Fibroblast of lung (primary cell): ENCODE data around the gene MYOM3. TPM values are rescaled to one million over a fixed set of nuclear protein-coding genes. Genes with fewer than 3 reads are reported as not detected.

ENCODE experiments used
- DNase-seq, 2 donors: peaks; one replicate each; pipeline versions ENCODE4 v3.0.0 to v3.0.0-alpha.2; 2010; ENCODE audit warnings: low read depth in 2 of 2
- H2AFZ ChIP-seq: 2 replicates; pipeline ENCODE4 v1.5.1; 2012; ENCODE audit warnings: low read length, control low read depth, inconsistent platforms
- H3K27ac ChIP-seq: 2 replicates; pipeline ENCODE4 v1.5.1; 2011; ENCODE audit warnings: low read length, control low read depth; ENCODE audit not compliant: insufficient read depth
- H3K27me3 ChIP-seq: 2 replicates; pipeline ENCODE4 v1.5.1; 2011; ENCODE audit warnings: mild to moderate bottlenecking, low read length; ENCODE audit not compliant: control insufficient read depth, insufficient read depth
- H3K36me3 ChIP-seq: 2 replicates; pipeline ENCODE4 v1.5.1; 2011; ENCODE audit warnings: low read length; ENCODE audit not compliant: control insufficient read depth, insufficient read depth
- H3K4me1 ChIP-seq: 2 replicates; pipeline ENCODE4 v1.5.1; 2011; ENCODE audit warnings: low read length; ENCODE audit not compliant: control insufficient read depth, insufficient read depth; ENCODE audit errors: extremely low read depth
- H3K4me2 ChIP-seq: 2 replicates; pipeline ENCODE4 v1.5.1; 2011; ENCODE audit warnings: low read length, control low read depth; ENCODE audit not compliant: insufficient read depth; ENCODE audit errors: extremely low read depth
- H3K4me3 ChIP-seq, 4 experiments: fragments of 200-600 bp in 1 of 4; sonication (generic) in 1 of 4; replicated peaks in 1 of 4; 2 replicates each; pipeline ENCODE4 v1.5.1; 2011 to 2016; ENCODE audit warnings: low read length in 4 of 4, low read depth in 3 of 4, mild to moderate bottlenecking in 3 of 4, control low read depth in 2 of 4, inconsistent platforms in 1 of 4, mixed read lengths in 1 of 4; ENCODE audit not compliant: insufficient read depth in 1 of 4; ENCODE audit errors: control extremely low read depth in 1 of 4
- H3K79me2 ChIP-seq: 2 replicates; pipeline ENCODE4 v1.5.1; 2012; ENCODE audit warnings: mild to moderate bottlenecking, low read length, inconsistent platforms; ENCODE audit not compliant: control insufficient read depth, insufficient read depth
- H3K9ac ChIP-seq: 2 replicates; pipeline ENCODE4 v1.5.1; 2011; ENCODE audit warnings: mild to moderate bottlenecking, low read length, control low read depth; ENCODE audit not compliant: insufficient read depth
- H3K9me3 ChIP-seq: 2 replicates; pipeline ENCODE4 v1.5.1; 2012; ENCODE audit warnings: low read depth, low read length; ENCODE audit not compliant: control insufficient read depth, insufficient read depth
- H4K20me1 ChIP-seq: 2 replicates; pipeline ENCODE4 v1.5.1; 2011; ENCODE audit warnings: low read length; ENCODE audit not compliant: control insufficient read depth, insufficient read depth; ENCODE audit errors: extremely low read depth
- CTCF ChIP-seq, 2 donors: IDR thresholded peaks in 1 of 2; conservative IDR thresholded peaks in 1 of 2; 1 replicate in 1 of 2; 2 replicates in 1 of 2; pipeline ENCODE4 v1.5.1; 2011 to 2012; ENCODE audit warnings: low read length in 2 of 2, control low read depth in 1 of 2, inconsistent platforms in 1 of 2, low read depth in 1 of 2, mild to moderate bottlenecking in 1 of 2
- EZH2 ChIP-seq: IDR thresholded peaks from 2 replicates; pipeline ENCODE4 v1.5.1; 2012; ENCODE audit warnings: low read length, control low read depth, mild to moderate bottlenecking; ENCODE audit errors: missing control alignments
- polyA plus RNA-seq, 2 donors: library from polyadenylated mRNA; depleted of rRNA in 1 of 2; stranded (reverse) in 1 of 2; unstranded in 1 of 2; fragments of >200 nt; gene quantifications; 2 replicates each; pipeline ENCODE4 v1.2.1, GENCODE V29; 2011 to 2012; ENCODE audit warnings: missing spikeins in 1 of 2
- total RNA-seq: library from RNA; depleted of rRNA; stranded (reverse); fragments of >200 nt; gene quantifications from 2 replicates; pipeline ENCODE4 v1.2.1, GENCODE V29; 2014

MYOM3 gene
- total and polyA plus RNA-seq, 2 donors (not counting 1 experiment from before 2014, with no cell fraction given) = not detected

GRCh38 chr1:24075590-24075854, 36.4 kb downstream of the MYOM3 start:
- no peak overlapping the region for H3K9ac ChIP-seq
- no peaks in the 10 kb centered on the region for H3K36me3 ChIP-seq
- H3K27me3 ChIP-seq = peaks cover 5% of the 10 kb centered on the region
- H3K4me1 ChIP-seq = no peaks in the 10 kb centered on the region
- H3K4me3 ChIP-seq = no peak overlapping the region
- TF ChIP-seq EZH2 (no peak), CTCF (conservative IDR thresholded peaks at IDR 0.05 in 1 of 2, IDR thresholded peaks at IDR 0.05 in 1 of 2; ENCODE audit: low read depth in 1 of 2, low read length in 2 of 2) (no peak)
- H3K4me2 ChIP-seq = no peak overlapping the region
- H3K79me2 ChIP-seq = no peaks in the 10 kb centered on the region
- DNase-seq = no peak
- H2AFZ ChIP-seq = no peak overlapping the region
- H3K9me3 ChIP-seq = no peaks in the 10 kb centered on the region
- no peak overlapping the region for H3K27ac ChIP-seq
- no peaks in the 10 kb centered on the region for H4K20me1 ChIP-seq

GRCh38 chr1:24074817-24075589, 36.9 kb downstream of the MYOM3 start:
- H4K20me1 ChIP-seq = no peaks in the 10 kb centered on the region
- H3K27ac ChIP-seq = no peak overlapping the region
- H3K4me1 ChIP-seq = no peaks in the 10 kb centered on the region
- H3K36me3 ChIP-seq = no peaks in the 10 kb centered on the region
- H3K27me3 ChIP-seq = peaks cover 2% of the 10 kb centered on the region
- no peaks in the 10 kb centered on the region for H3K9me3 ChIP-seq
- no peak overlapping the region for H3K9ac ChIP-seq
- no peak overlapping the region for H3K4me3 ChIP-seq
- no peaks in the 10 kb centered on the region for H3K79me2 ChIP-seq
- H3K4me2 ChIP-seq = no peak overlapping the region
- H2AFZ ChIP-seq = no peak overlapping the region
- no peak for DNase-seq
- TF ChIP-seq EZH2 = no peak

DNA sequence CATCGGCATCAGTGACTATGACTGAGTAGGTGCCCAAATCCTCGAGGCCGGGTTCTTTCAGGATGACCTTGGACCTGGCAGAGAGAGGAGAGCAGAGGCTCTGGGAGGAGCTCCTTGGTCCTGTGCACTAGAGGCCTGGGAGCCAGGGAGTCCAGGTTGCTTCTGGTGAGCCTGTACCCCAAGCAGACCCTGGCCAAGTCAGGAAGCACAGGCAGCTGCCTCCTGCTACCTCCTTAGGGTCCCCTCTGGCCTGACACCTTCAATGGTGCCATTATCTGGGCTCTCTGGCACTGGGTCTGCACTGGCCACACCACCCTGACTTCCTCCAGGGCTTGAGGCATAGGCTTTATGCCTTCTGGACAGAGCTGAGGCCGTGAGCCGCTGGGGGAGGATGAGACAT, 37.7 kb downstream of the MYOM3 start:
- no peaks in the 10 kb centered on the region for H3K4me1 ChIP-seq
- no peak for DNase-seq
- no peaks in the 10 kb centered on the region for H3K9me3 ChIP-seq
- H3K27me3 ChIP-seq = no peaks in the 10 kb centered on the region
- H2AFZ ChIP-seq = no peak overlapping the region
- no peaks in the 10 kb centered on the region for H4K20me1 ChIP-seq
- no peaks in the 10 kb centered on the region for H3K79me2 ChIP-seq
- H3K36me3 ChIP-seq = no peaks in the 10 kb centered on the region
- no peak overlapping the region for H3K4me2 ChIP-seq
- H3K4me3 ChIP-seq = no peak overlapping the region
- H3K9ac ChIP-seq = no peak overlapping the region
- TF ChIP-seq EZH2 (no peak), CTCF (conservative IDR thresholded peaks at IDR 0.05 in 1 of 2, IDR thresholded peaks at IDR 0.05 in 1 of 2; ENCODE audit: low read depth in 1 of 2, low read length in 2 of 2) (no peak)
- H3K27ac ChIP-seq = no peak overlapping the region
